H9 (cell line): ENCODE data around the gene TRIO. TPM values are rescaled to one million over a fixed set of nuclear protein-coding genes. Genes with fewer than 3 reads are reported as not detected.

Experiments
- DNase-seq: peaks from one replicate; pipeline ENCODE4 v3.0.0-alpha.2; 2017
- H2AFZ ChIP-seq: one replicate; pipeline ENCODE4 v1.6.1; 2013; ENCODE audit warnings: mild to moderate bottlenecking, low read length, control low read depth, moderate library complexity
- H2AK5ac ChIP-seq: 2 replicates; pipeline ENCODE4 v1.6.1; 2013; ENCODE audit warnings: low read length, control low read depth, mixed read lengths; ENCODE audit not compliant: insufficient read length
- H2BK120ac ChIP-seq: one replicate; pipeline ENCODE4 v1.6.1; 2013; ENCODE audit warnings: low read depth, mild to moderate bottlenecking, low read length, control low read depth, inconsistent platforms; ENCODE audit not compliant: poor library complexity, severe bottlenecking
- H2BK12ac ChIP-seq: 2 replicates; pipeline ENCODE4 v1.6.1; 2013; ENCODE audit warnings: low read length, control low read depth, mixed read lengths, low read depth; ENCODE audit not compliant: insufficient read length
- H2BK15ac ChIP-seq: 2 replicates; pipeline ENCODE4 v1.6.1; 2013; ENCODE audit warnings: low read depth, low read length, control low read depth
- H2BK20ac ChIP-seq: one replicate; pipeline ENCODE4 v1.6.1; 2013; ENCODE audit warnings: low read depth, mild to moderate bottlenecking, low read length, control low read depth, inconsistent platforms; ENCODE audit not compliant: poor library complexity, severe bottlenecking
- H2BK5ac ChIP-seq: 2 replicates; pipeline ENCODE4 v1.6.1; 2013; ENCODE audit warnings: low read length, control low read depth, mixed read lengths; ENCODE audit not compliant: insufficient read length
- H3K14ac ChIP-seq: 2 replicates; pipeline ENCODE4 v1.6.1; 2013; ENCODE audit warnings: low read length, control low read depth; ENCODE audit not compliant: insufficient read depth
- H3K18ac ChIP-seq: 2 replicates; pipeline ENCODE4 v1.6.1; 2013; ENCODE audit warnings: low read depth, mild to moderate bottlenecking, mixed read lengths, low read length, control low read depth; ENCODE audit not compliant: insufficient read length
- H3K23ac ChIP-seq: 2 replicates; pipeline ENCODE4 v1.6.1; 2013; ENCODE audit warnings: low read length, control low read depth, mixed read lengths, low read depth; ENCODE audit not compliant: insufficient read length
- H3K23me2 ChIP-seq: 2 replicates; pipeline ENCODE4 v1.6.1; 2013; ENCODE audit warnings: low read depth, mild to moderate bottlenecking, mixed read lengths, low read length, control low read depth; ENCODE audit not compliant: insufficient read length, poor library complexity, severe bottlenecking
- H3K27ac ChIP-seq: 2 replicates; pipeline ENCODE4 v1.5.1; 2013; ENCODE audit warnings: low read length, control low read depth, mixed read lengths, low read depth; ENCODE audit not compliant: insufficient read length
- H3K27me3 ChIP-seq: 2 replicates; pipeline ENCODE4 v1.6.1; 2013; ENCODE audit warnings: low read length, control low read depth, inconsistent platforms; ENCODE audit not compliant: insufficient read depth
- H3K4ac ChIP-seq: 2 replicates; pipeline ENCODE4 v1.6.1; 2013; ENCODE audit warnings: low read depth, mild to moderate bottlenecking, control low read depth, inconsistent platforms, low read length, moderate library complexity
- H3K4me1 ChIP-seq: 2 replicates; pipeline ENCODE4 v1.6.1; 2013; ENCODE audit warnings: low read length, control low read depth, inconsistent platforms; ENCODE audit not compliant: insufficient read depth
- H3K4me2 ChIP-seq: 2 replicates; pipeline ENCODE4 v1.6.1; 2013; ENCODE audit warnings: low read length, control low read depth, mixed read lengths; ENCODE audit not compliant: insufficient read length, insufficient read depth
- H3K56ac ChIP-seq: 2 replicates; pipeline ENCODE4 v1.6.1; 2013; ENCODE audit warnings: low read depth, mild to moderate bottlenecking, mixed read lengths, low read length, control low read depth; ENCODE audit not compliant: insufficient read length
- H3K79me1 ChIP-seq: 2 replicates; pipeline ENCODE4 v1.6.1; 2013; ENCODE audit warnings: low read depth, mild to moderate bottlenecking, moderate library complexity, low read length, control low read depth, inconsistent platforms; ENCODE audit not compliant: insufficient read depth, poor library complexity, severe bottlenecking
- H3K79me2 ChIP-seq: 2 replicates; pipeline ENCODE4 v1.6.1; 2013; ENCODE audit warnings: low read length, control low read depth, inconsistent platforms; ENCODE audit not compliant: insufficient read depth
- H3K9ac ChIP-seq: 2 replicates; pipeline ENCODE4 v1.6.1; 2013; ENCODE audit warnings: low read length, control low read depth, mixed read lengths; ENCODE audit not compliant: insufficient read length; ENCODE audit errors: extremely low read depth
- H3K9me3 ChIP-seq: one replicate; pipeline ENCODE4 v1.6.1; 2013; ENCODE audit warnings: low read depth, low read length, inconsistent platforms; ENCODE audit not compliant: control insufficient read depth
- H3T11ph ChIP-seq: one replicate; pipeline ENCODE4 v1.6.1; 2013; ENCODE audit warnings: mild to moderate bottlenecking, low read length, control low read depth, inconsistent platforms
- H4K20me1 ChIP-seq: one replicate; pipeline ENCODE4 v1.6.1; 2013; ENCODE audit not compliant: control insufficient read depth, insufficient read length, insufficient read depth
- H4K5ac ChIP-seq: 2 replicates; pipeline ENCODE4 v1.6.1; 2013; ENCODE audit warnings: low read depth, mild to moderate bottlenecking, mixed read lengths, low read length, control low read depth; ENCODE audit not compliant: insufficient read length
- H4K8ac ChIP-seq: replicated peaks from 2 replicates; pipeline ENCODE4 v1.6.1; 2013; ENCODE audit warnings: low read length, control low read depth, mixed read lengths, low read depth; ENCODE audit not compliant: insufficient read length
- H4K91ac ChIP-seq: 2 replicates; pipeline ENCODE4 v1.6.1; 2013; ENCODE audit warnings: low read depth, mild to moderate bottlenecking, moderate library complexity, mixed read lengths, low read length, control low read depth; ENCODE audit not compliant: insufficient read length
- H3K27ac Mint-ChIP-seq, 3 experiments: 2 replicates in 2 of 3; 3 replicates in 1 of 3; pipeline ENCODE4 v1.8.0; 2020 to 2021; ENCODE audit warnings: mixed read lengths in 3 of 3, mild to moderate bottlenecking in 1 of 3, moderate library complexity in 1 of 3
- H3K27me3 Mint-ChIP-seq: 2 replicates; pipeline ENCODE4 v1.8.0; 2021; ENCODE audit warnings: low read depth, mild to moderate bottlenecking, moderate library complexity, mixed read lengths
- H3K36me3 Mint-ChIP-seq, 3 experiments: 2 replicates in 2 of 3; 3 replicates in 1 of 3; pipeline ENCODE4 v1.8.0; 2020 to 2021; ENCODE audit warnings: low read depth in 3 of 3, mixed read lengths in 3 of 3; ENCODE audit not compliant: insufficient read depth in 1 of 3
- H3K4me1 Mint-ChIP-seq, 2 experiments: 2 replicates each; pipeline ENCODE4 v1.8.0; 2020; ENCODE audit warnings: mixed read lengths in 2 of 2
- H3K4me3 Mint-ChIP-seq, 2 experiments: 2 replicates in 1 of 2; 3 replicates in 1 of 2; pipeline ENCODE4 v1.8.0; 2020 to 2021; ENCODE audit warnings: mild to moderate bottlenecking in 2 of 2, mixed read lengths in 2 of 2, moderate library complexity in 1 of 2
- H3K9me3 Mint-ChIP-seq, 2 experiments: 2 replicates in 1 of 2; 3 replicates in 1 of 2; pipeline ENCODE4 v1.8.0; 2020; ENCODE audit warnings: mild to moderate bottlenecking in 2 of 2, mixed read lengths in 2 of 2, moderate library complexity in 1 of 2
- CTCF ChIP-seq: fragments of 200-600 bp; sonication (generic); conservative IDR thresholded peaks from 3 replicates; pipeline ENCODE4 v1.8.0; 2021; ENCODE audit warnings: antibody characterized with exemption, mild to moderate bottlenecking
- whole genome bisulfite sequencing: extraction: QIAGEN DNeasy Blood & Tissue Kit; methylation state at CpG from one replicate; pipeline ENCODE4 v1.1.7; 2013; ENCODE audit warnings: missing lambda C conversion rate, low lambda C conversion rate, mixed read lengths; ENCODE audit not compliant: insufficient read length; ENCODE audit errors: extremely low coverage; 5-methylcytosine and 5-hydroxymethylcytosine counted together
- total RNA-seq: library from RNA; stranded (reverse); gene quantifications from 2 replicates; pipeline ENCODE4 v1.2.1, GENCODE V29; 2021

The TRIO gene
- total RNA-seq, 1 experiment from 2014 or later, result 87.8 TPM

- no CpG with 5 or more reads among the region's 16 CpGs for WGBS
- Histone ChIP-seq H2BK20ac (no peak overlapping the region), H3K27me3 (no peaks in the 10 kb centered on the region), H3K79me2 (peaks cover 26% of the 10 kb centered on the region; the same call in 1 of the 2 replicates), H2BK15ac (no peak overlapping the region), H3K9me3 (no peaks in the 10 kb centered on the region), H4K8ac (no peak overlapping the region), H2AK5ac (no peak overlapping the region), H2BK120ac (no peak overlapping the region), H3K23ac (no peak overlapping the region), H2AFZ (no peak overlapping the region), H3K27ac (no peak overlapping the region), H3K4ac (no peak overlapping the region; the same call in 1 of the 2 replicates), H3K14ac (peak overlapping the region; percentile 14; the same call in 1 of the 2 replicates), H4K5ac (no peak overlapping the region), H4K20me1 (no peaks in the 10 kb centered on the region), H3K79me1 (peaks cover 11% of the 10 kb centered on the region), H3K23me2 (no peaks in the 10 kb centered on the region), H3T11ph (peak overlapping the region; percentile 2), H2BK5ac (no peak overlapping the region), H3K4me2 (no peak overlapping the region), H3K56ac (no peak overlapping the region), H2BK12ac (no peak overlapping the region), H3K18ac (peak overlapping the region; percentile 66), H3K4me1 (peaks cover 7% of the 10 kb centered on the region; the same call in 1 of the 2 replicates), H4K91ac (no peak overlapping the region), H3K9ac (no peak overlapping the region)
- TF ChIP-seq CTCF, result no peak
- peaks cover 3 to 7% (median 4%) of the 10 kb centered on the region in 3 experiments; a peak in 4 of 7 replicates for H3K36me3 Mint-ChIP-seq
- peaks cover under 1 to 5% of the 10 kb centered on the region in 2 experiments; a peak in 2 of 5 replicates for H3K9me3 Mint-ChIP-seq
- H3K27me3 Mint-ChIP-seq, result no peaks in the 10 kb centered on the region
- H3K4me3 Mint-ChIP-seq, result no peak overlapping the region
- no peak for DNase-seq
- H3K4me1 Mint-ChIP-seq, result peaks cover 56 to 66% of the 10 kb centered on the region in 2 experiments
- peak overlapping the region in 1 of 3 experiments; percentile 63; a peak in 1 of 7 replicates for H3K27ac Mint-ChIP-seq
These were observed 107.0 kb downstream of the TRIO start for GRCh38 chr5:14250084-14250695.
